Fibroblast of villous mesenchyme (primary cell): ENCODE data around the gene MLLT3. TPM values are rescaled to one million over a fixed set of nuclear protein-coding genes. Genes with fewer than 3 reads are reported as not detected.

Source experiments
- DNase-seq: peaks from one replicate; pipeline ENCODE4 v3.0.0-alpha.2; 2010; ENCODE audit warnings: low read depth
- H3K4me3 ChIP-seq: 2 replicates; pipeline ENCODE4 v1.5.1; 2011; ENCODE audit warnings: low read depth, mild to moderate bottlenecking, low read length
- small RNA-seq: library from RNA; depleted of rRNA; stranded (forward); fragments of <200 nt; gene quantifications from one replicate; pipeline ENCODE3, GENCODE V24; 2012
- total RNA-seq: library from RNA; depleted of rRNA; stranded (reverse); fragments of >200 nt; gene quantifications from 2 replicates; pipeline ENCODE4 v1.2.3, GENCODE V29; 2012
- TF ChIP-seq, protein P1 (sequence below): IDR thresholded peaks from 2 replicates; pipeline ENCODE4 v1.5.1; 2012; ENCODE audit warnings: low read depth, mild to moderate bottlenecking, low read length; ENCODE audit not compliant: insufficient read depth

MLLT3 gene
- total RNA-seq, 1 donor = 44.9 TPM

DNA sequence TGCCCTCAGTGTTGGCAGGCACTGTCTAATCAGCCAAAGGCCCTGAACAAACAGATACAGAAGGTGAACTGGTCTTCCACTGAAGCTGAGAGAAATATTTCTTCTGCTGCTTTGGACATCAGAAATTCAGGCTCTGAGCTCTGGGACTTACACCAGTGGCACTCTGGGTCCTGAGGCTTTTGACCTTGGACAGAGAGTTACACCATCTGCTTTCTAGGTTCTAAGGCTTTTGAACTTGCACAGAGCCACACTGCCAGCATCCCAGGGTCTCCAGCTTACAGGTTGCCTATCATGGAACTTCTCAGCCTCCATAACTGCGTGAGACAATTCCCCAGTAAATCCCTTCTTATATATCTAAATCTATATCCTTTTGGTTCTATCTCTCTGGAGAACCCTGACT lies 326.7 kb downstream of the MLLT3 start:
- no peak overlapping the region for H3K4me3 ChIP-seq
- TF ChIP-seq, protein P1, sequence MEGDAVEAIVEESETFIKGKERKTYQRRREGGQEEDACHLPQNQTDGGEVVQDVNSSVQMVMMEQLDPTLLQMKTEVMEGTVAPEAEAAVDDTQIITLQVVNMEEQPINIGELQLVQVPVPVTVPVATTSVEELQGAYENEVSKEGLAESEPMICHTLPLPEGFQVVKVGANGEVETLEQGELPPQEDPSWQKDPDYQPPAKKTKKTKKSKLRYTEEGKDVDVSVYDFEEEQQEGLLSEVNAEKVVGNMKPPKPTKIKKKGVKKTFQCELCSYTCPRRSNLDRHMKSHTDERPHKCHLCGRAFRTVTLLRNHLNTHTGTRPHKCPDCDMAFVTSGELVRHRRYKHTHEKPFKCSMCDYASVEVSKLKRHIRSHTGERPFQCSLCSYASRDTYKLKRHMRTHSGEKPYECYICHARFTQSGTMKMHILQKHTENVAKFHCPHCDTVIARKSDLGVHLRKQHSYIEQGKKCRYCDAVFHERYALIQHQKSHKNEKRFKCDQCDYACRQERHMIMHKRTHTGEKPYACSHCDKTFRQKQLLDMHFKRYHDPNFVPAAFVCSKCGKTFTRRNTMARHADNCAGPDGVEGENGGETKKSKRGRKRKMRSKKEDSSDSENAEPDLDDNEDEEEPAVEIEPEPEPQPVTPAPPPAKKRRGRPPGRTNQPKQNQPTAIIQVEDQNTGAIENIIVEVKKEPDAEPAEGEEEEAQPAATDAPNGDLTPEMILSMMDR = no peak
- no peak for DNase-seq

DNA sequence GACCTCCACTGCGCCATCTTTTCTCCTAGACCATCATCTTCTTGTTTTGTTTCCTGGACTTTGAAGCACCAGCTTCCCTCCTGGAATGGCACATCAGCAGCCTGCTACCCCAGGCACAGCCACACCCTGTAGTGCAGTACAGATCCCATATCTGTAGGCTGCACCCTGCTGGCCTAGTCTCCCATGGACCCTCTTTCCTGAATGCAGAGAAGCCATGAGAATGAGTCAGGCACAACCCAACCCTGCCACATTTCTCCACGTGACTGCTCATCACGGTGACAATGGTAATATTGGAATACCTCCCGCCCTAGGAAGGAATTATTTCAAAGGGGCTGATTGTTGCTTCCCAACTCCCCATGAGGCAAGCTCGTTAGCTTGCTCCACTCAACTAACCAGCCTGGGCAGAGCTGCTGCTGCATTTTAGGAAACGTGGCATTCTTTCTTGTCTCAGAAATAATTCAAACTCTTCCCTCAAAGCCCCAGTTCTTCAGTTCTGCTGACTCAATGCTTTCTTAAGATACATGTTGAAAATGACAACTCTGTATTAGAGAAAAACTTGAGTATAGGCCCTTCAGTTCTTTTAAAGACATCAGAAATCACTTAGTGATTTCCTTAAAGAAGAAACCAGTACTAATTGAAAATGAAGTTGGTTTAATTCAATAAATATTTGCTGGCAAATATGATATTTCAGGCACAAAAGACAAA lies 328.1 kb downstream of the MLLT3 start:
- DNase-seq = no peak
- H3K4me3 ChIP-seq = no peak overlapping the region
- TF ChIP-seq, protein P1 = no peak

DNA sequence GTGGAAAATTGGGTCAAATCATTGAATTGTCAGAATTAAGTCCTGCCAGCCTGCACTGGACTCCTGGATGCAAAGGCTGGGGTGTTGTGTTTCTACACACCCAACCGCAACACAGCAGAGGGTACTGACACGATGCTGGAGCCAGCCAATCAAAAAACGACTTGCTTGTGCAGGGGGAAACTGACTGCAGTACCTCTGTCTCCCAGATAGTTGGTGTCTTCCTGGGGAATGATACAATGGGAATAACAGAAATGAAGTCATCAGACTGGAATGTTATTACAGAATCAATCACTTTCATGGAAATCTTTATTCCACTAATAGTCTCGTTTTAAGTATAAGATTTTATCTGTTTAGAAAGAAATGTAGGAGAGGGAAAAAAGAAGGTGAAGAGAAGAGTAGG lies 330.3 kb downstream of the MLLT3 start:
- DNase-seq = peak; percentile 23
- no peak overlapping the region for H3K4me3 ChIP-seq
- TF ChIP-seq, protein P1 = peak; percentile 39

Small RNA genes within 50 kb of the gene (small RNA-seq; reads per million reads assigned to genes)
- 7.8 reads per million, percentile 88 among the genes with 10 or more reads in this experiment for gene MIR4473
- not detected for gene MIR4474
- not detected for gene RNU4-26P

Other genes starting within 250 kb of the MLLT3 start
- 54.4 and 93.7 TPM in 2 replicates for gene FOCAD, start 61.8 kb upstream of the MLLT3 start, total RNA-seq